H9 (cell line): ENCODE measurements around the gene MSMO1. TPM values are rescaled to one million over a fixed set of nuclear protein-coding genes. Genes with fewer than 3 reads are reported as not detected.
A peak's percentile ranks its signal among the peaks of the same experiment; 100 is the strongest.

Experiments used
- DNase-seq: peaks from one replicate; pipeline ENCODE4 v3.0.0-alpha.2; 2017
- H2AFZ ChIP-seq: one replicate; pipeline ENCODE4 v1.6.1; 2013; ENCODE audit warnings: mild to moderate bottlenecking, low read length, control low read depth, moderate library complexity
- H2AK5ac ChIP-seq: 2 replicates; pipeline ENCODE4 v1.6.1; 2013; ENCODE audit warnings: low read length, control low read depth, mixed read lengths; ENCODE audit not compliant: insufficient read length
- H2BK120ac ChIP-seq: one replicate; pipeline ENCODE4 v1.6.1; 2013; ENCODE audit warnings: low read depth, mild to moderate bottlenecking, low read length, control low read depth, inconsistent platforms; ENCODE audit not compliant: poor library complexity, severe bottlenecking
- H2BK12ac ChIP-seq: 2 replicates; pipeline ENCODE4 v1.6.1; 2013; ENCODE audit warnings: low read length, control low read depth, mixed read lengths, low read depth; ENCODE audit not compliant: insufficient read length
- H2BK15ac ChIP-seq: 2 replicates; pipeline ENCODE4 v1.6.1; 2013; ENCODE audit warnings: low read depth, low read length, control low read depth
- H2BK20ac ChIP-seq: one replicate; pipeline ENCODE4 v1.6.1; 2013; ENCODE audit warnings: low read depth, mild to moderate bottlenecking, low read length, control low read depth, inconsistent platforms; ENCODE audit not compliant: poor library complexity, severe bottlenecking
- H2BK5ac ChIP-seq: 2 replicates; pipeline ENCODE4 v1.6.1; 2013; ENCODE audit warnings: low read length, control low read depth, mixed read lengths; ENCODE audit not compliant: insufficient read length
- H3K14ac ChIP-seq: 2 replicates; pipeline ENCODE4 v1.6.1; 2013; ENCODE audit warnings: low read length, control low read depth; ENCODE audit not compliant: insufficient read depth
- H3K18ac ChIP-seq: 2 replicates; pipeline ENCODE4 v1.6.1; 2013; ENCODE audit warnings: low read depth, mild to moderate bottlenecking, mixed read lengths, low read length, control low read depth; ENCODE audit not compliant: insufficient read length
- H3K23ac ChIP-seq: 2 replicates; pipeline ENCODE4 v1.6.1; 2013; ENCODE audit warnings: low read length, control low read depth, mixed read lengths, low read depth; ENCODE audit not compliant: insufficient read length
- H3K23me2 ChIP-seq: 2 replicates; pipeline ENCODE4 v1.6.1; 2013; ENCODE audit warnings: low read depth, mild to moderate bottlenecking, mixed read lengths, low read length, control low read depth; ENCODE audit not compliant: insufficient read length, poor library complexity, severe bottlenecking
- H3K27ac ChIP-seq: 2 replicates; pipeline ENCODE4 v1.5.1; 2013; ENCODE audit warnings: low read length, control low read depth, mixed read lengths, low read depth; ENCODE audit not compliant: insufficient read length
- H3K27me3 ChIP-seq: 2 replicates; pipeline ENCODE4 v1.6.1; 2013; ENCODE audit warnings: low read length, control low read depth, inconsistent platforms; ENCODE audit not compliant: insufficient read depth
- H3K4ac ChIP-seq: 2 replicates; pipeline ENCODE4 v1.6.1; 2013; ENCODE audit warnings: low read depth, mild to moderate bottlenecking, control low read depth, inconsistent platforms, low read length, moderate library complexity
- H3K4me1 ChIP-seq: 2 replicates; pipeline ENCODE4 v1.6.1; 2013; ENCODE audit warnings: low read length, control low read depth, inconsistent platforms; ENCODE audit not compliant: insufficient read depth
- H3K4me2 ChIP-seq: 2 replicates; pipeline ENCODE4 v1.6.1; 2013; ENCODE audit warnings: low read length, control low read depth, mixed read lengths; ENCODE audit not compliant: insufficient read length, insufficient read depth
- H3K56ac ChIP-seq: 2 replicates; pipeline ENCODE4 v1.6.1; 2013; ENCODE audit warnings: low read depth, mild to moderate bottlenecking, mixed read lengths, low read length, control low read depth; ENCODE audit not compliant: insufficient read length
- H3K79me1 ChIP-seq: 2 replicates; pipeline ENCODE4 v1.6.1; 2013; ENCODE audit warnings: low read depth, mild to moderate bottlenecking, moderate library complexity, low read length, control low read depth, inconsistent platforms; ENCODE audit not compliant: insufficient read depth, poor library complexity, severe bottlenecking
- H3K79me2 ChIP-seq: 2 replicates; pipeline ENCODE4 v1.6.1; 2013; ENCODE audit warnings: low read length, control low read depth, inconsistent platforms; ENCODE audit not compliant: insufficient read depth
- H3K9ac ChIP-seq: 2 replicates; pipeline ENCODE4 v1.6.1; 2013; ENCODE audit warnings: low read length, control low read depth, mixed read lengths; ENCODE audit not compliant: insufficient read length; ENCODE audit errors: extremely low read depth
- H3K9me3 ChIP-seq: one replicate; pipeline ENCODE4 v1.6.1; 2013; ENCODE audit warnings: low read depth, low read length, inconsistent platforms; ENCODE audit not compliant: control insufficient read depth
- H3T11ph ChIP-seq: one replicate; pipeline ENCODE4 v1.6.1; 2013; ENCODE audit warnings: mild to moderate bottlenecking, low read length, control low read depth, inconsistent platforms
- H4K20me1 ChIP-seq: one replicate; pipeline ENCODE4 v1.6.1; 2013; ENCODE audit not compliant: control insufficient read depth, insufficient read length, insufficient read depth
- H4K5ac ChIP-seq: 2 replicates; pipeline ENCODE4 v1.6.1; 2013; ENCODE audit warnings: low read depth, mild to moderate bottlenecking, mixed read lengths, low read length, control low read depth; ENCODE audit not compliant: insufficient read length
- H4K8ac ChIP-seq: replicated peaks from 2 replicates; pipeline ENCODE4 v1.6.1; 2013; ENCODE audit warnings: low read length, control low read depth, mixed read lengths, low read depth; ENCODE audit not compliant: insufficient read length
- H4K91ac ChIP-seq: 2 replicates; pipeline ENCODE4 v1.6.1; 2013; ENCODE audit warnings: low read depth, mild to moderate bottlenecking, moderate library complexity, mixed read lengths, low read length, control low read depth; ENCODE audit not compliant: insufficient read length
- H3K27ac Mint-ChIP-seq, 3 experiments: 2 replicates in 2 of 3; 3 replicates in 1 of 3; pipeline ENCODE4 v1.8.0; 2020 to 2021; ENCODE audit warnings: mixed read lengths in 3 of 3, mild to moderate bottlenecking in 1 of 3, moderate library complexity in 1 of 3
- H3K27me3 Mint-ChIP-seq: 2 replicates; pipeline ENCODE4 v1.8.0; 2021; ENCODE audit warnings: low read depth, mild to moderate bottlenecking, moderate library complexity, mixed read lengths
- H3K36me3 Mint-ChIP-seq, 3 experiments: 2 replicates in 2 of 3; 3 replicates in 1 of 3; pipeline ENCODE4 v1.8.0; 2020 to 2021; ENCODE audit warnings: low read depth in 3 of 3, mixed read lengths in 3 of 3; ENCODE audit not compliant: insufficient read depth in 1 of 3
- H3K4me1 Mint-ChIP-seq, 2 experiments: 2 replicates each; pipeline ENCODE4 v1.8.0; 2020; ENCODE audit warnings: mixed read lengths in 2 of 2
- H3K4me3 Mint-ChIP-seq, 2 experiments: 2 replicates in 1 of 2; 3 replicates in 1 of 2; pipeline ENCODE4 v1.8.0; 2020 to 2021; ENCODE audit warnings: mild to moderate bottlenecking in 2 of 2, mixed read lengths in 2 of 2, moderate library complexity in 1 of 2
- H3K9me3 Mint-ChIP-seq, 2 experiments: 2 replicates in 1 of 2; 3 replicates in 1 of 2; pipeline ENCODE4 v1.8.0; 2020; ENCODE audit warnings: mild to moderate bottlenecking in 2 of 2, mixed read lengths in 2 of 2, moderate library complexity in 1 of 2
- CTCF ChIP-seq: fragments of 200-600 bp; sonication (generic); conservative IDR thresholded peaks from 3 replicates; pipeline ENCODE4 v1.8.0; 2021; ENCODE audit warnings: antibody characterized with exemption, mild to moderate bottlenecking
- WGBS: extraction: QIAGEN DNeasy Blood & Tissue Kit; methylation state at CpG from one replicate; pipeline ENCODE4 v1.1.7; 2013; ENCODE audit warnings: missing lambda C conversion rate, low lambda C conversion rate, mixed read lengths; ENCODE audit not compliant: insufficient read length; ENCODE audit errors: extremely low coverage; 5-methylcytosine and 5-hydroxymethylcytosine counted together
- total RNA-seq: library from RNA; stranded (reverse); gene quantifications from 2 replicates; pipeline ENCODE4 v1.2.1, GENCODE V29; 2021

Gene MSMO1
- total RNA-seq, 1 experiment from 2014 or later, result 79.3 TPM

DNA sequence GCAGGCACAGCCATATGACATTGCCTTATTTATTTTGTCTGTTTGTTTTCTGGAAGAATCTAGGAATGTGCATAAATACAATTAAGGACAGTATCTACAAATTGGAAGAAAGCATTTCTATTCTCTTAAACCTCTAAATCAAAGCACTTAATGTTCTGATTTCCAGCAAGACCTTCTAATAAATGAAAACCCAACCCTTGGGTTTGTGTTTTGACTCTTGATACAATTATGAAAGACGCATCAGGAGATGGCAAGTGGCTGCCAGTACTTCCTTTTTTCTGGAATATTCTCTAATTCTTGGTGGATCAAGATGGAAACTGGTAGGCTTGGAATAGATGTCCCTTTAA, 50.9 kb downstream of the MSMO1 start:
- no peaks in the 10 kb centered on the region for H3K9me3 ChIP-seq
- no peak overlapping the region for H3K56ac ChIP-seq
- H3K4ac ChIP-seq, result no peak overlapping the region
- no peak overlapping the region for H4K8ac ChIP-seq
- no CpG with 5 or more reads among the region's 1 CpG for WGBS
- no peak overlapping the region for H4K5ac ChIP-seq
- H2BK15ac ChIP-seq, result no peak overlapping the region
- peaks cover 10% of the 10 kb centered on the region for H3K23me2 ChIP-seq
- no peaks in the 10 kb centered on the region for H4K20me1 ChIP-seq
- H3K27me3 ChIP-seq, result peaks cover 4% of the 10 kb centered on the region; the same call in 1 of the 2 replicates
- no peaks in the 10 kb centered on the region for H3K4me1 ChIP-seq
- H2BK120ac ChIP-seq, result no peak overlapping the region
- no peak for TF ChIP-seq CTCF
- peak overlapping the region; percentile 69 for H3K4me2 ChIP-seq
- no peak overlapping the region for H2AFZ ChIP-seq
- no peak overlapping the region for H2AK5ac ChIP-seq
- no peak overlapping the region for H3K27ac Mint-ChIP-seq
- H3K18ac ChIP-seq, result no peak overlapping the region
- H3K79me2 ChIP-seq, result no peaks in the 10 kb centered on the region
- H3K9ac ChIP-seq, result no peak overlapping the region
- no peak overlapping the region for H3K23ac ChIP-seq
- no peak overlapping the region for H2BK12ac ChIP-seq
- H2BK20ac ChIP-seq, result no peak overlapping the region
- no peaks in the 10 kb centered on the region for H3K9me3 Mint-ChIP-seq
- no peak overlapping the region for H4K91ac ChIP-seq
- H3K27ac ChIP-seq, result no peak overlapping the region
- H3T11ph ChIP-seq, result no peak overlapping the region
- H3K4me3 Mint-ChIP-seq, result peak overlapping the region; percentile 72 to 82
- no peaks in the 10 kb centered on the region for H3K36me3 Mint-ChIP-seq
- H3K14ac ChIP-seq, result no peak overlapping the region
- H2BK5ac ChIP-seq, result no peak overlapping the region
- H3K27me3 Mint-ChIP-seq, result peaks cover 52% of the 10 kb centered on the region
- no peaks in the 10 kb centered on the region for H3K79me1 ChIP-seq
- DNase-seq, result no peak
- peaks cover 17 to 22% of the 10 kb centered on the region in 2 experiments for H3K4me1 Mint-ChIP-seq
